ENCODE results near the gene ARL5C.

DNA sequence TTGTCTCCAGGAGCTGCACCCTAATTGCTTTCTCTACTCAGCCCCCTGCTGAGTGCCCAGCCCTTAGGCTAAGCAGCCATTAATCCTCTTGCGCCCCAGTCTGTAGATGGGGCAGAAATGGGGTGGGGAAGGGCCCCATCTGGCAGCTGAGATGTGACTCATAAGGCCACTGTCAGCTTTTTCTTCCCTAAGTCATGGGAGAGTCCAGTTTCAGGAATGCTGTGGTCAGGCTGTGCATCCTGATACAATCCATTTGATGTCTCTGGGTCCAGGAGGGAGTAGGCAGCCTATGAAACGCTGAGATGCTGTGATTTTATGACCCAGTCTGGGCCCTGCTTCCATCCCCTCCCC is 26.8 kb downstream of the ARL5C start:
- TF ChIP-seq, protein P1, sequence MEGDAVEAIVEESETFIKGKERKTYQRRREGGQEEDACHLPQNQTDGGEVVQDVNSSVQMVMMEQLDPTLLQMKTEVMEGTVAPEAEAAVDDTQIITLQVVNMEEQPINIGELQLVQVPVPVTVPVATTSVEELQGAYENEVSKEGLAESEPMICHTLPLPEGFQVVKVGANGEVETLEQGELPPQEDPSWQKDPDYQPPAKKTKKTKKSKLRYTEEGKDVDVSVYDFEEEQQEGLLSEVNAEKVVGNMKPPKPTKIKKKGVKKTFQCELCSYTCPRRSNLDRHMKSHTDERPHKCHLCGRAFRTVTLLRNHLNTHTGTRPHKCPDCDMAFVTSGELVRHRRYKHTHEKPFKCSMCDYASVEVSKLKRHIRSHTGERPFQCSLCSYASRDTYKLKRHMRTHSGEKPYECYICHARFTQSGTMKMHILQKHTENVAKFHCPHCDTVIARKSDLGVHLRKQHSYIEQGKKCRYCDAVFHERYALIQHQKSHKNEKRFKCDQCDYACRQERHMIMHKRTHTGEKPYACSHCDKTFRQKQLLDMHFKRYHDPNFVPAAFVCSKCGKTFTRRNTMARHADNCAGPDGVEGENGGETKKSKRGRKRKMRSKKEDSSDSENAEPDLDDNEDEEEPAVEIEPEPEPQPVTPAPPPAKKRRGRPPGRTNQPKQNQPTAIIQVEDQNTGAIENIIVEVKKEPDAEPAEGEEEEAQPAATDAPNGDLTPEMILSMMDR (IDR thresholded peaks at IDR 0.05) = no peak
- no peak for TF ChIP-seq POLR2A (IDR thresholded peaks at IDR 0.05)

Measured in uterus (tissue), 2 donors.